Tongue (tissue), 2 donors: ENCODE measurements around the gene CNN3. TPM values are rescaled to one million over a fixed set of nuclear protein-coding genes. Genes with fewer than 3 reads are reported as not detected.
A peak's percentile ranks its signal among the peaks of the same experiment; 100 is the strongest.

Experiments used
- DNase-seq: peaks from one replicate; pipeline ENCODE4 v3.0.0-alpha.2; 2015
- total RNA-seq: library from RNA; depleted of rRNA; stranded (reverse); fragments of >200 nt; gene quantifications from one replicate; pipeline ENCODE4 v1.2.3, GENCODE V29; 2014

The CNN3 gene
- total RNA-seq, 1 donor from 2014 or later, result 284 TPM

- DNase-seq, result no peak
Observed at GRCh38 chr1:94887106-94887505, 39.8 kb downstream of the CNN3 start.

DNA sequence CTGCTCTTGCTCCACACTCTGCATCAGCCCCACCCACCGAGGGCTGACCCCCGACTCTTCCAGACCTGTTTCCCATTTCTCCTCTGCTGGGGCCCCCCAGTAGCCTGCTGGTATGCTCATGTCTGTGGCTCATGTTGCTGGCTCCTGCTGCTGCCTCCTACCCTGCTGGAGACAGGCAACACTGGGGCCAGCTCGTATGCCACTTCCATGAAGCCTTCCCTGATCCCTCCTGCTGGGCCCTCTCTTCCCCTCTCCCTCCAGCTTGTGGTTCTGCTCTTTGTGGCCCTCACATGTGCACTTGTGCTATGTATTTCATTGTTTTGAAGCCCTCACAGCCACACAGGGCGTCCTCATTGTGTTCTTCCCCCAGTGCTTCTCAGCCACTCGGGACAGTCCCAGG, 40.5 kb downstream of the CNN3 start:
- DNase-seq, result no peak

GRCh38 chr1:94884507-94884906, 42.4 kb downstream of the CNN3 start:
- DNase-seq, result peak; percentile 62

DNA sequence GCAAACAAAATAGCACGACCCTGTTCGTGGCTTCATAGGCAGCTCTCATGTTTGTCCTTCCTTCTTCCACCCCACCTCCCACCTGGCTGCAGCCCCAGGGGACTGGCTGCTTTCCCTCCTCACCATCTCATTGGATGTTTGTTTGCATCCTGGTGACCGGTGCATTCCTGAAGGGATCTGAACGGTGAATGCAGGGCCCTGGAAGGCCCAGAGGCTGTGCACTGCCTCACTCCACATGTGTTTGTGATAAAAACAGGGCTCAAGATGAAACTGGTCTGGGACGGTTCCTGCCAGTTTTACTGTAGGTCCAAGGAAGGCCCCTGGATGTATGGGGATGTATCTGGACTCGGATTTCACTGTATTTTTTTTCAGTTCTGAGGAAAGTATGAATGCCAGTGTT, 42.8 kb downstream of the CNN3 start:
- DNase-seq, result peak; percentile 83

- DNase-seq, result peak; percentile 59
Observed at GRCh38 chr1:94883691-94884090, 43.2 kb downstream of the CNN3 start.

- DNase-seq, result no peak
Observed at GRCh38 chr1:94878329-94878728, 48.6 kb downstream of the CNN3 start.

DNA sequence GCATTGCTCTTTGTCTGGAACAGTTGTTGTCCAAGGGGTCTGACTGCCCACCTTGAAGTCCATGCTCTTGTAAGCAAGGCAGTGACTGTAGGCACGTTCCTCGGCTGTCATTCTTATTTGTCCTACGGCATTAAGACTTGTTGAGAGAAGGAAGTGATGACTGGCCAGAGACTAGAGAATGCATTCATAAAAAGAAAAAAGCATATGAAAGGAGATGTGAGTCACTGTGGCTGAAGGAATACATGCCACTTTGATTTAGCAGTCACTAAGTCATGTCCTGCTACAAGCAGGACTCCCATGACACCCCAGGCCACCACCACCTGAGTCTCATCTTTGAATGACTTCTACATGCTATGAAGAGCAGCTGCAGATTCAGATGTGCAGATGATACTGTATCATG, 50.5 kb downstream of the CNN3 start:
- DNase-seq, result no peak

GRCh38 chr1:94875794-94876193, 51.1 kb downstream of the CNN3 start:
- no peak for DNase-seq

DNA sequence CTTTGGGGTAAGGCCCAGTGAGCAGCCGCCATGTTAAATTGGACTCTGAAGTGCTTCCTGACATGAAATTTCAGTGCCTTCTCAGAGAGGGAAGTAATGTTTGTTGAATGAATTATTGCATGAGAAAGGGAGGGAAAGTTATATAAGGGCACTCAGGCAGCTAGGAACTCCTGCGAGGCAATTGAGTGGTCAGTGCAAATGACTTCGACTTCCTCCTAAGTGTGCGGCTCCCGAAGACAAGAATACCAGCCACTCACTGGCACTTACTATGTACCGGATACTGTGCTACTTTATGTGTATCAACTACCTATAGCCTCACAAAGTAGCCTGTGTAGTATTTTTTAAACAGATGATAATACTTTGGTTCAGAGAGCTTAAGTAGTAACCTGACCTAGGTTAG, 52.5 kb downstream of the CNN3 start:
- DNase-seq, result no peak

DNA sequence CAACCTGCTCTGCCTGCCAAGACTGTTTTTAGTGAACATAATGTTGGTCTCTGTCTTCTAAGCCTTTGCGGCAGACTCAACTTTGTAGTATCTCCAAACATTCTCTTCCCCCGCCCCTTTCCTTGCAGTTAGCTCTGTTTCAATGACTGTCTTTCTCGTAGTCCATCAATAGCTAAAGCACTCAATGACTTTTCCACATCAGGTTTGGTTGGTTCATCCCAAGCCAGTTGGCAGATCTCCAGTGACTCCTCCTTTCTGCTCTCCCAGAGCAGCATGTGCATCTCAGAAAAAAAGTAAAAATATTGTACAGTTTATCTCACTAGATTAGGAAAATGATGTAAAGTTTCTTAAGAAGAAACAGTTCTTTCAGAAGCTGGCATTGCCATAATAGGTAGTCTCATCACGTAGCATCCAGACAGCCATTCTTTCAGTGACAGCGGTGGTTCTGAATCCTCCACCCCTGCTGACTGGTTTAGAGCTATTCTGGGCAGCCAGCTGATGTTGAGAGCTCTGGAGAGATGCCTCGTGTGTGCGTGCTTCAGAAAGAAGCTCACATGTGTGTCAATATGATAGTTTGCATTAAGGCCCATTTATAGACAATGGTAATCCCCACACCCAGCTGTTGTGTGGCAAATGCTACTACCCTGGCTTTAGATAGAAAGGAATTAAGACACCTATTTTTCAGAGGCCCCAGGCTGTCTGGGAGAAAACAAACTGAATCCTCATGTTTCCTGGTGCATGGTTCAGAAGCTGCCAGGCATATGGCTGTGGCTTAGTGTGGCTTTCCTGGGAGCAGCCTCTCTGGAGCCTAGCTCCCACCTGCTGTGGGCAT, 53.2 kb downstream of the CNN3 start:
- DNase-seq, result peak; percentile 96

- no peak for DNase-seq
Observed at GRCh38 chr1:94872771-94873495, 54.0 kb downstream of the CNN3 start.

DNA sequence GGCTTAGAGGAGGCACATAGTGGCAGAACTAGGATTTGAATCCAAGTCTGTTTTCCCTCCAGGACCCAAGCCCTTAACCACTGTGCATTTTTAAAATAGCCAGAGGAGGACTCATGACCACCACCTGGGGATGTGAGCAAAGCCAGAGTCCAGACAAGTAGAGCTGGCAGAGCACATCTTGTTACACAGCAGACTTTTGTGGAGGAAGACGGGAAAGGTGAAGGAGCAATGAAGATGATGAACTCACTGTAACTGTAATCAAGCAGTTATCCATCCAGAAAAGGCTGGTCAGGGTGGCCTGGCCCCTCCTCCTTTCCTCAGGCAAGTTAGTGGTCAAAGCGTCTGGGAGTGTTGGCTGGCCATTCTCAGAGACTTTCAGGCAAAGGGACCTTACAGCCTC, 55.9 kb downstream of the CNN3 start:
- DNase-seq, result no peak

DNA sequence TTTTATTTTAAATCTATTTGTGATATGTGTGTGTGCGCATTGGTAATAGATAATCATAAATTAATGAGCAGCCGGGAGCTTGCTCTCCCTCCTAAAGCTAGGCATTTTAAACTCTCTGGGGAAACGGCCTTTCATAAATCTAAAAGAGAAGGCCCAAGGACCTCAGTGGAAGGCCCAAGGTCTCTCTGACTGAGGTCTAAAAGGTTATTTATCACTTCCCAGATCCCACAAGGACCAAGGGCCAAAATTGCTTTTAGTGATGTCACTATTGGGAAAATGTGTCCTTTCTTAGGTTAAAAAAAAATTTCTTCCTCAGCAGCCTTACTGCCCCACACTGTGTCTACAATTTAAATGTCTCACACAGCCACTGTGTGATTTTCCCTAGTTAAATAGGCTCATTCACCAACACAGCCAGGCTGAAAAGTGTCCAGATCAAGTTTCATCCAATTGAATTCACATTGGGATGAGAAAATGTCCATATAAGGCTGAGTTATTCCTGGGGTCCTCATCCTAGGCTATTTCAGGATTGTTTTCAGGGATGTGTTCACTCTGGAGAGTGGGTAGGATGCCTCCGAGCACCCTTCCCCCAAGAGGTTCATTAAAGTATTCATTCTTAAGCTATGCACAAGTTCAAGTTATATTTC, 60.6 kb downstream of the CNN3 start:
- DNase-seq, result peak; percentile 84

GRCh38 chr1:94865360-94865759, 61.5 kb downstream of the CNN3 start:
- peak; percentile 90 for DNase-seq

- DNase-seq, result peak; percentile 61
Observed at GRCh38 chr1:94864821-94865220, 62.1 kb downstream of the CNN3 start.

GRCh38 chr1:94863919-94864318, 63.0 kb downstream of the CNN3 start:
- peak; percentile 76 for DNase-seq

DNA sequence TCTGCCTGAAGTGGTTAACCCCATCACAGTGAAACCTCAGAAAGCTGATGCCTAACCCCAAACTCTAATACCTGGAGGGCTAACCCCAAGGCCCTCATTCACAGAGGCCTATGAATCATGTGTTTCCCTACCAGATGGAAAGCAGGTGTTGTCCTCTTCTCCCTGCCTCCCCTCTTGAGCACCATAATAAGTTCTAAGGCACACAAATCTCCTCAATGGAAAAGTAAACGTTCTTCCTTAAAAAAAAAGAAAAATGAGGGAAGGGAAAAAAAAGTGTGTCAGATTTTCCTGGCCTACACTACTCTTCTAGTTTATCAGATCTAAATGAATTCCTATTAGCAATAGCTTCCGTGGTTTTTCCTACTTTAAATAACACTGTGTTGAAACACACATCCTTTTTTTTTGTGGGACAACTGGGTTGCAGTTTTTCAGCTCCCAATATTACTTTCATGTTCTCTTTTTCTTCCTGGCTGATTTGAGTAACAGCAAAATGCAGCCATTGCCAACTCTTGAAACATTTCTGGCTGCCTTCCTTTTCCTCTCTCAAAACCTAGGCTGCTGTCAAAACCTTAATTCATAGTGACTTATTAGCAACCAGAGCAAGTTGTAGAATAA, 63.5 kb downstream of the CNN3 start:
- DNase-seq, result peak; percentile 77

GRCh38 chr1:94862718-94863117, 64.2 kb downstream of the CNN3 start:
- DNase-seq, result no peak

- no peak for DNase-seq
Observed at GRCh38 chr1:94859174-94859573, 67.7 kb downstream of the CNN3 start.

DNA sequence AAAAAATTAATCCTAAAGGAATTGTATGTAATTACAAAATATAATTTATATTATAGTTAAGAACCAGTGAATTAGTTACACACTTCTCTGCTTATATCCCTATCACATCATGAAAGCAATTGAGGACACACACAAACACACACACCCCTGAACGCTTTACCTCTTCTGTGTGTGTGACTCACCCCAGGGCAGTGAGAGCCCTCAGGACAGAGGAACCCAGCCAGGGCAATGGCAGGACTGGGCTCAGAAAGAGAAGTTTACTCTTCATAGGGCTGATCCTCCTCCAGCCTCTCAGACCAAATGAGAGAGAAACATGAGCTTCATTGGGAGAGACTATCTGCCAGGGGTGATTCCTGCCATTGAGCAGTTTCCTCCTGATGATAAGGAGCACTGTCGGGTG, 68.6 kb downstream of the CNN3 start:
- DNase-seq, result no peak

DNA sequence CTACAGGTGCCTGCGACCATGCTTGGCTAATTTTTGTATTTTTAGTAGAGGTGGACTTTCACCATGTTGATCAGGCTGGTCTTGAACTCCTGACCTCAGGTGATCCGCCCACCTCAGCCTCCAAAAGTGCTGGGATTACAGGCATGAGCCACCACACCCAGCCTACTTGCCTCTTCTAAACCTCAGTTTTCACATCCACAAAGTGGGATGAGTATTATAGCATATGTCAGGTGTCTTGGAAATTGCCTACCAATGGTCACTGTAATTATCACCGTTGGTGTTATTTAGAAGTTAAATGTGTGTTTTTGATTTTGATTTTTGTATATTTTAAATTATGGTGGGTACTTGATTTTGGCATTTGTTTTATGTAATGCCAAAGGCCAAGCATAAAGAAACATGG, 70.0 kb downstream of the CNN3 start:
- DNase-seq, result no peak

DNA sequence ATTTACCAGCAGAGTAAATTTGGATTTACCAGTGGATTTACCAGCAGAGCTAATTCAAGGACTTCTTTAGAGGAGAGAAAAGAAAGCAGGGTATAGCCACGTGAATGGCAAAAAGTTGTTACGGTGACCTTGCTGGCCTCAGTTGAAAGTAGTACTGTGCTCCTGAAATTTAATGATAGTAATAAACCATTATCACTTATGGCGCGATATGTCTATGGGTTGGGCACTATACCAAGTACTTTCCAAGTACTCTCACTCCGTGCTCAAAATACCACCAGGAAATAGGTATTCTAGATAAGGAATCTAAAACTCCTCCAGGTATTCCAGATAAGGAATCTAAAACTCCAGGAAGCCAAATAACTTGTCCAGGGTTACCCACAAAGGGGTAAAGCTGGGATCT, 70.9 kb downstream of the CNN3 start:
- no peak for DNase-seq

GRCh38 chr1:94855307-94855700, 71.6 kb downstream of the CNN3 start:
- DNase-seq, result no peak
